Glutamatergic neuron (in vitro differentiated cells): Measurements from ENCODE around the gene ARHGAP8. TPM values are rescaled to one million over a fixed set of nuclear protein-coding genes. Genes with fewer than 3 reads are reported as not detected.

ENCODE experiments used
- DNase-seq: peaks from one replicate; pipeline ENCODE4 v3.0.0; 2022
- H3K27ac Mint-ChIP-seq: one replicate; pipeline ENCODE4 v1.8.0; 2020; ENCODE audit warnings: mild to moderate bottlenecking, mixed read lengths, inconsistent platforms; ENCODE audit not compliant: unreplicated experiment
- H3K27me3 Mint-ChIP-seq: one replicate; pipeline ENCODE4 v1.8.0; 2020; ENCODE audit warnings: mild to moderate bottlenecking, moderate library complexity, mixed read lengths, inconsistent platforms; ENCODE audit not compliant: unreplicated experiment
- H3K36me3 Mint-ChIP-seq: one replicate; pipeline ENCODE4 v1.8.0; 2020; ENCODE audit warnings: mild to moderate bottlenecking, mixed read lengths, inconsistent platforms; ENCODE audit not compliant: unreplicated experiment
- H3K4me1 Mint-ChIP-seq: one replicate; pipeline ENCODE4 v1.8.0; 2020; ENCODE audit warnings: mild to moderate bottlenecking, low read depth, mixed read lengths, inconsistent platforms; ENCODE audit not compliant: unreplicated experiment
- H3K4me3 Mint-ChIP-seq: one replicate; pipeline ENCODE4 v1.8.0; 2020; ENCODE audit warnings: mild to moderate bottlenecking, mixed read lengths, inconsistent platforms; ENCODE audit not compliant: unreplicated experiment
- H3K9me3 Mint-ChIP-seq: one replicate; pipeline ENCODE4 v1.8.0; 2020; ENCODE audit warnings: mild to moderate bottlenecking, moderate library complexity, mixed read lengths, inconsistent platforms; ENCODE audit not compliant: unreplicated experiment
- CTCF ChIP-seq: fragments of 200-600 bp; sonication (generic); IDR thresholded peaks from one replicate; pipeline ENCODE4 v1.5.0; 2021; ENCODE audit not compliant: partially characterized antibody, unreplicated experiment
- total RNA-seq: library from RNA; stranded (reverse); fragmentation: NEBNext Ultra II Directional; extraction: Animal tissue kit (Norgen Biotek cat#: 25700); gene quantifications from one replicate; pipeline ENCODE4 v1.2.1, GENCODE V29; 2021; ENCODE audit not compliant: unreplicated experiment

ARHGAP8 gene
- total RNA-seq, 1 donor from 2014 or later: 0.59 TPM

GRCh38 chr22:44759430-44760310 lies 7.3 kb downstream of the ARHGAP8 start:
- H3K27ac Mint-ChIP-seq: no peak overlapping the region
- H3K36me3 Mint-ChIP-seq: peaks cover 5% of the 10 kb centered on the region
- peaks cover 4% of the 10 kb centered on the region for H3K27me3 Mint-ChIP-seq
- H3K4me1 Mint-ChIP-seq: peaks cover 2% of the 10 kb centered on the region
- peaks cover 11% of the 10 kb centered on the region for H3K9me3 Mint-ChIP-seq
- no peak for DNase-seq
- no peak overlapping the region for H3K4me3 Mint-ChIP-seq
- TF ChIP-seq CTCF: no peak

- peaks cover 11% of the 10 kb centered on the region for H3K9me3 Mint-ChIP-seq
- DNase-seq: no peak
- peaks cover 3% of the 10 kb centered on the region for H3K4me1 Mint-ChIP-seq
- H3K27ac Mint-ChIP-seq: no peak overlapping the region
- TF ChIP-seq CTCF: no peak
- H3K4me3 Mint-ChIP-seq: no peak overlapping the region
- peaks cover 5% of the 10 kb centered on the region for H3K36me3 Mint-ChIP-seq
- peaks cover 5% of the 10 kb centered on the region for H3K27me3 Mint-ChIP-seq
These were observed 8.1 kb downstream of the ARHGAP8 start for GRCh38 chr22:44760476-44760875.

- no peak for TF ChIP-seq CTCF
- Mint-ChIP-seq H3K9me3 (peaks cover 11% of the 10 kb centered on the region), H3K36me3 (peaks cover 5% of the 10 kb centered on the region), H3K4me1 (peaks cover 3% of the 10 kb centered on the region), H3K4me3 (no peak overlapping the region), H3K27ac (no peak overlapping the region), H3K27me3 (peaks cover 5% of the 10 kb centered on the region)
- DNase-seq: no peak
These were observed 8.7 kb downstream of the ARHGAP8 start for GRCh38 chr22:44761025-44761424.

GRCh38 chr22:44764373-44764772 lies 12.0 kb downstream of the ARHGAP8 start:
- Mint-ChIP-seq H3K4me1 (peaks cover 4% of the 10 kb centered on the region), H3K4me3 (no peak overlapping the region), H3K27me3 (peaks cover 7% of the 10 kb centered on the region), H3K9me3 (peaks cover 10% of the 10 kb centered on the region), H3K36me3 (no peaks in the 10 kb centered on the region), H3K27ac (peak overlapping the region; percentile 22)
- TF ChIP-seq CTCF: no peak
- no peak for DNase-seq

GRCh38 chr22:44764974-44765373 lies 12.6 kb downstream of the ARHGAP8 start:
- peaks cover 4% of the 10 kb centered on the region for H3K4me1 Mint-ChIP-seq
- H3K9me3 Mint-ChIP-seq: peaks cover 10% of the 10 kb centered on the region
- no peak overlapping the region for H3K27ac Mint-ChIP-seq
- H3K4me3 Mint-ChIP-seq: no peak overlapping the region
- H3K27me3 Mint-ChIP-seq: peaks cover 6% of the 10 kb centered on the region
- no peak for DNase-seq
- H3K36me3 Mint-ChIP-seq: no peaks in the 10 kb centered on the region
- no peak for TF ChIP-seq CTCF
